K562 (cell line): ENCODE results near the gene OPA1. TPM values are rescaled to one million over a fixed set of nuclear protein-coding genes. Genes with fewer than 3 reads are reported as not detected.

ENCODE experiments used
- ATAC-seq: fragments of 200-7000 bp; cut with Tn5 transposase; 3 replicates; pipeline ENCODE4 v1.9.1; 2020; ENCODE audit warnings: moderate library complexity
- BruUV-seq: library from RNA; stranded (reverse); fragments of 400-500 nt; replicated peaks from 2 replicates; lab custom pipeline; 2021; lab: Mats Ljungman, UMichigan
- CTCF ChIA-PET: fragments of 300-600 bp; formaldehyde crosslinking; extraction: SDS; loops from one replicate; lab custom pipeline; 2021; ENCODE audit warnings: low intra/inter-chr PET ratio; lab: Yijun Ruan, JAX
- POLR2A ChIA-PET: fragments of 300-600, 350-650 bp; sonication (Branson Sonifier 250); formaldehyde crosslinking; extraction: SDS; loops from one replicate; lab custom pipeline; 2021; ENCODE audit warnings: antibody characterized with exemption, inconsistent platforms; lab: Yijun Ruan, JAX
- DNase-seq, 4 experiments: peaks; one replicate each; pipeline versions ENCODE4 v3.0.0 to v3.0.0-alpha.2; 2011 to 2018; ENCODE audit warnings: low spot score in 3 of 4, mixed read lengths in 3 of 4; ENCODE audit errors: extremely low read depth in 1 of 4
- FAIRE-seq: peaks from 2 replicates; lab custom pipeline; 2011; peaks lifted over from hg19 to GRCh38; lab: Jason Lieb, UNC
- H2AFZ ChIP-seq: 2 replicates; pipeline ENCODE4 v1.6.0; 2011; ENCODE audit warnings: low read depth, low read length, control low read depth, inconsistent platforms
- H3K27ac ChIP-seq: fragments of 200-600 bp; 3 replicates; pipeline ENCODE4 v1.8.0; 2011; ENCODE audit warnings: low read depth, mild to moderate bottlenecking, control low read depth, inconsistent platforms, low read length, moderate library complexity, mixed read lengths; ENCODE audit errors: extremely low read depth
- H3K27me3 ChIP-seq, 2 experiments: fragments of 300-600 bp in 1 of 2; 2 replicates in 1 of 2; 3 replicates in 1 of 2; pipeline versions ENCODE4 v1.6.0 to v1.8.0; 2011; ENCODE audit warnings: inconsistent platforms in 2 of 2, low read length in 2 of 2, mild to moderate bottlenecking in 1 of 2, mixed read lengths in 1 of 2, moderate library complexity in 1 of 2; ENCODE audit not compliant: control insufficient read depth in 2 of 2, insufficient read depth in 2 of 2
- H3K36me3 ChIP-seq: fragments of 300-600 bp; 3 replicates; pipeline ENCODE4 v1.8.0; 2011; ENCODE audit warnings: mild to moderate bottlenecking, low read length, inconsistent platforms; ENCODE audit not compliant: control insufficient read depth, insufficient read depth
- H3K4me1 ChIP-seq, 2 experiments: fragments of 200-600 bp in 1 of 2; replicated peaks in 1 of 2; 2 replicates in 1 of 2; 3 replicates in 1 of 2; pipeline versions ENCODE4 v1.5.1 to v1.8.0; 2011; ENCODE audit warnings: inconsistent platforms in 2 of 2, low read length in 2 of 2, mild to moderate bottlenecking in 1 of 2, mixed read lengths in 1 of 2, moderate library complexity in 1 of 2; ENCODE audit not compliant: control insufficient read depth in 2 of 2, insufficient read depth in 2 of 2
- H3K4me2 ChIP-seq: 2 replicates; pipeline ENCODE4 v1.6.1; 2011; ENCODE audit warnings: low read length, control low read depth, inconsistent platforms, mixed read lengths; ENCODE audit not compliant: insufficient read depth
- H3K4me3 ChIP-seq: fragments of 200-600 bp; sonication (generic), shearing (Covaris generic); 2 replicates; pipeline ENCODE4 v1.5.1; 2016; ENCODE audit warnings: control low read depth, inconsistent platforms
- H3K79me2 ChIP-seq: fragments of 200-600 bp; 3 replicates; pipeline ENCODE4 v1.8.0; 2011; ENCODE audit warnings: low read length, inconsistent platforms; ENCODE audit not compliant: control insufficient read depth, insufficient read depth
- H3K9ac ChIP-seq, 2 experiments: 2 replicates each; pipeline versions ENCODE4 v1.6.0 to v1.6.1; 2011; ENCODE audit warnings: low read depth in 2 of 2, low read length in 2 of 2, control low read depth in 1 of 2, inconsistent platforms in 1 of 2, mild to moderate bottlenecking in 1 of 2, mixed read lengths in 1 of 2; ENCODE audit not compliant: insufficient read depth in 1 of 2
- H3K9me1 ChIP-seq: one replicate; pipeline ENCODE4 v1.6.0; 2011; ENCODE audit warnings: inconsistent platforms, mild to moderate bottlenecking, low read length, moderate library complexity; ENCODE audit not compliant: control insufficient read depth, insufficient read depth
- H3K9me3 ChIP-seq: replicated peaks from 2 replicates; pipeline ENCODE4 v1.5.1; 2011; ENCODE audit warnings: low read depth, low read length, inconsistent platforms; ENCODE audit not compliant: control insufficient read depth, insufficient read depth
- H4K20me1 ChIP-seq: replicated peaks from 2 replicates; pipeline ENCODE4 v1.6.1; 2011; ENCODE audit warnings: low read length, inconsistent platforms, mixed read lengths; ENCODE audit not compliant: control insufficient read depth, insufficient read depth
- CBX3 ChIP-seq, 2 experiments: IDR thresholded peaks; 1 replicate in 1 of 2; 2 replicates in 1 of 2; pipeline ENCODE4 v1.6.1; 2012; ENCODE audit warnings: inconsistent platforms in 2 of 2, low read length in 2 of 2, borderline replicate concordance in 1 of 2, control low read depth in 1 of 2
- POLR3G ChIP-seq: IDR thresholded peaks from 2 replicates; pipeline ENCODE4 v1.6.1; 2011; ENCODE audit not compliant: insufficient read length, insufficient replicate concordance; ENCODE audit errors: extremely low read depth
- TCF15 ChIP-seq: fragments of 250-450 bp; sonication (Bioruptor Pico); IDR thresholded peaks from 2 replicates; pipeline ENCODE4 v1.8.0; 2022; ENCODE audit warnings: moderate library complexity, mild to moderate bottlenecking, inconsistent platforms
- TGIF2 ChIP-seq: sonication (generic); formaldehyde crosslinking; IDR thresholded peaks from 2 replicates; pipeline ENCODE4 v1.8.1; 2022; ENCODE audit warnings: mild to moderate bottlenecking, missing genetic modification reagents, moderate library complexity
- ZNF184 ChIP-seq: sonication (generic); formaldehyde crosslinking; IDR thresholded peaks from 2 replicates; pipeline ENCODE4 v1.5.0; 2020; ENCODE audit warnings: missing genetic modification reagents
- ZNF3 ChIP-seq: fragments of 250-450 bp; sonication (Bioruptor Pico); IDR thresholded peaks from 2 replicates; pipeline ENCODE4 v1.5.0; 2021; ENCODE audit warnings: mild to moderate bottlenecking, moderate library complexity
- ZNF644 ChIP-seq: fragments of 200-800 bp; sonication (Bioruptor generic); IDR thresholded peaks from 2 replicates; pipeline ENCODE4 v1.6.1; 2016; ENCODE audit warnings: low read depth, missing genetic modification characterization, missing compliant biosample characterization
- WGBS: fragments of 100-300 bp; shearing (Covaris generic); methylation state at CpG from one replicate; pipeline ENCODE4 v1.1.6; 2016; ENCODE audit warnings: low coverage, mixed read lengths; ENCODE audit not compliant: insufficient coverage; ENCODE audit errors: missing lambda C conversion rate; 5-methylcytosine and 5-hydroxymethylcytosine counted together
- in situ Hi-C: fragments of 300-500 bp; cut with MboI; formaldehyde crosslinking; loops from 4 replicates; pipeline ENCODE4 v1.15.0; 2018; ENCODE audit warnings: inconsistent platforms, mixed read lengths
- intact Hi-C: fragments of 100-400 bp; cut with micrococcal nuclease; formaldehyde crosslinking; loops from 2 replicates; pipeline ENCODE4 v1.14.2; 2022
- polyA plus RNA-seq, 8 experiments: library from polyadenylated mRNA; depleted of rRNA in 4 of 8; stranded (reverse) in 5 of 8; unstranded in 3 of 8; fragments of >200 nt; fragmentation: Nextera tagmentation in 2 of 8; fragmentation: Illumina TruSeq in 1 of 8; extraction: Ambion mirVana in 2 of 8; extraction: Trizol in 1 of 8; gene quantifications; 2 replicates each; pipeline versions ENCODE4 v1.2.1 to v1.2.3, GENCODE V29; 2011 to 2014; ENCODE audit warnings: inconsistent platforms in 1 of 8, missing spikeins in 1 of 8
- total RNA-seq, 7 experiments: library from RNA; depleted of rRNA in 6 of 7; stranded (reverse); fragments of >200 nt in 6 of 7; fragmentation: Illumina TruSeq in 2 of 7; extraction: Trizol in 2 of 7; gene quantifications; 2 replicates each; pipeline versions ENCODE4 v1.2.1 to v1.2.3, GENCODE V29; 2011 to 2021; ENCODE audit warnings: low replicate concordance in 1 of 7
- TF ChIP-seq, protein P1 (sequence below): fragments of 450-650 bp; IDR thresholded peaks from 2 replicates; pipeline ENCODE4 v1.6.1; 2018; ENCODE audit not compliant: partially characterized antibody
- TF ChIP-seq, protein P2 (sequence below): fragments of 250-450 bp; sonication (Bioruptor Pico); IDR thresholded peaks from 2 replicates; pipeline ENCODE4 v1.5.0; 2020; ENCODE audit warnings: mild to moderate bottlenecking
- TF ChIP-seq, protein P3 (sequence below): fragments of 450-650 bp; IDR thresholded peaks from 2 replicates; pipeline ENCODE4 v1.6.1; 2018; ENCODE audit warnings: mild to moderate bottlenecking, low read depth; ENCODE audit not compliant: partially characterized antibody

Gene OPA1
- total and polyA plus RNA-seq, 9 of the 15 experiments (the other 6 are each of a cell fraction or from before 2014, with no cell fraction given) = 19.7 to 127 (median 94.7) TPM

GRCh38 chr3:193702967-193703366, 110.0 kb downstream of the OPA1 start:
- Histone ChIP-seq H3K27me3 (no peaks in the 10 kb centered on the region), H3K4me3 (no peak overlapping the region), H3K4me2 (no peak overlapping the region), H3K9me3 (no peaks in the 10 kb centered on the region), H3K36me3 (peaks cover 18% of the 10 kb centered on the region; the same call in 1 of the 3 replicates), H4K20me1 (no peaks in the 10 kb centered on the region), H3K4me1 (no peaks in the 10 kb centered on the region), H3K79me2 (no peaks in the 10 kb centered on the region), H2AFZ (no peak overlapping the region), H3K9me1 (no peaks in the 10 kb centered on the region), H3K27ac (no peak overlapping the region), H3K9ac (no peak overlapping the region)
- 58% methylated on average over 3 of the region's 3 CpGs for WGBS
- no peak for DNase-seq
- ATAC-seq = no peak
- no TSS peak for BruUV-seq
- FAIRE-seq = no peak
- in situ Hi-C loops (no loop called here), intact Hi-C loops (loop anchor here (5.0 to 10.0 kb wide), 3 partner anchors 111 to 888 kb away; partner anchors contain the start of gene OPA1)
- CTCF ChIA-PET = interaction anchor here (0.6 kb wide), 1 partner anchor 91 kb away, joined by 3 read pairs; no protein-coding TSS in a partner anchor
- POLR2A ChIA-PET = interaction anchor here (0.7 to 2.5 kb wide), 2 partner anchors 47 to 644 kb away, joined by 3 to 7 read pairs; no protein-coding TSS in a partner anchor
- TF ChIP-seq, protein P1, sequence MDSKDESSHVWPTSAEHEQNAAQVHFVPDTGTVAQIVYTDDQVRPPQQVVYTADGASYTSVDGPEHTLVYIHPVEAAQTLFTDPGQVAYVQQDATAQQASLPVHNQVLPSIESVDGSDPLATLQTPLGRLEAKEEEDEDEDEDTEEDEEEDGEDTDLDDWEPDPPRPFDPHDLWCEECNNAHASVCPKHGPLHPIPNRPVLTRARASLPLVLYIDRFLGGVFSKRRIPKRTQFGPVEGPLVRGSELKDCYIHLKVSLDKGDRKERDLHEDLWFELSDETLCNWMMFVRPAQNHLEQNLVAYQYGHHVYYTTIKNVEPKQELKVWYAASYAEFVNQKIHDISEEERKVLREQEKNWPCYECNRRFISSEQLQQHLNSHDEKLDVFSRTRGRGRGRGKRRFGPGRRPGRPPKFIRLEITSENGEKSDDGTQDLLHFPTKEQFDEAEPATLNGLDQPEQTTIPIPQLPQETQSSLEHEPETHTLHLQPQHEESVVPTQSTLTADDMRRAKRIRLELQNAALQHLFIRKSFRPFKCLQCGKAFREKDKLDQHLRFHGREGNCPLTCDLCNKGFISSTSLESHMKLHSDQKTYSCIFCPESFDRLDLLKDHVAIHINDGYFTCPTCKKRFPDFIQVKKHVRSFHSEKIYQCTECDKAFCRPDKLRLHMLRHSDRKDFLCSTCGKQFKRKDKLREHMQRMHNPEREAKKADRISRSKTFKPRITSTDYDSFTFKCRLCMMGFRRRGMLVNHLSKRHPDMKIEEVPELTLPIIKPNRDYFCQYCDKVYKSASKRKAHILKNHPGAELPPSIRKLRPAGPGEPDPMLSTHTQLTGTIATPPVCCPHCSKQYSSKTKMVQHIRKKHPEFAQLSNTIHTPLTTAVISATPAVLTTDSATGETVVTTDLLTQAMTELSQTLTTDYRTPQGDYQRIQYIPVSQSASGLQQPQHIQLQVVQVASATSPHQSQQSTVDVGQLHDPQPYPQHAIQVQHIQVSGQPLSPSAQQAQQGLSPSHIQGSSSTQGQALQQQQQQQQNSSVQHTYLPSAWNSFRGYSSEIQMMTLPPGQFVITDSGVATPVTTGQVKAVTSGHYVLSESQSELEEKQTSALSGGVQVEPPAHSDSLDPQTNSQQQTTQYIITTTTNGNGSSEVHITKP = no peak
- TF ChIP-seq, protein P2, sequence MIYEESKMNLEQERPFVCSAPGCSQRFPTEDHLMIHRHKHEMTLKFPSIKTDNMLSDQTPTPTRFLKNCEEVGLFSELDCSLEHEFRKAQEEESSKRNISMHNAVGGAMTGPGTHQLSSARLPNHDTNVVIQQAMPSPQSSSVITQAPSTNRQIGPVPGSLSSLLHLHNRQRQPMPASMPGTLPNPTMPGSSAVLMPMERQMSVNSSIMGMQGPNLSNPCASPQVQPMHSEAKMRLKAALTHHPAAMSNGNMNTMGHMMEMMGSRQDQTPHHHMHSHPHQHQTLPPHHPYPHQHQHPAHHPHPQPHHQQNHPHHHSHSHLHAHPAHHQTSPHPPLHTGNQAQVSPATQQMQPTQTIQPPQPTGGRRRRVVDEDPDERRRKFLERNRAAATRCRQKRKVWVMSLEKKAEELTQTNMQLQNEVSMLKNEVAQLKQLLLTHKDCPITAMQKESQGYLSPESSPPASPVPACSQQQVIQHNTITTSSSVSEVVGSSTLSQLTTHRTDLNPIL (CRISPR knock-in tag) = no peak
- TF ChIP-seq ZNF184 (CRISPR knock-in tag) (no peak), ZNF3 (no peak), TCF15 (CRISPR knock-in tag) (no peak), POLR3G (no peak), ZNF644 (tag) (no peak), CBX3 (IDR thresholded peaks at IDR 0.05; ENCODE audit: borderline replicate concordance in 1 of 2, low read length in 2 of 2) (no peak), TGIF2 (no peak)
- TF ChIP-seq, protein P3, sequence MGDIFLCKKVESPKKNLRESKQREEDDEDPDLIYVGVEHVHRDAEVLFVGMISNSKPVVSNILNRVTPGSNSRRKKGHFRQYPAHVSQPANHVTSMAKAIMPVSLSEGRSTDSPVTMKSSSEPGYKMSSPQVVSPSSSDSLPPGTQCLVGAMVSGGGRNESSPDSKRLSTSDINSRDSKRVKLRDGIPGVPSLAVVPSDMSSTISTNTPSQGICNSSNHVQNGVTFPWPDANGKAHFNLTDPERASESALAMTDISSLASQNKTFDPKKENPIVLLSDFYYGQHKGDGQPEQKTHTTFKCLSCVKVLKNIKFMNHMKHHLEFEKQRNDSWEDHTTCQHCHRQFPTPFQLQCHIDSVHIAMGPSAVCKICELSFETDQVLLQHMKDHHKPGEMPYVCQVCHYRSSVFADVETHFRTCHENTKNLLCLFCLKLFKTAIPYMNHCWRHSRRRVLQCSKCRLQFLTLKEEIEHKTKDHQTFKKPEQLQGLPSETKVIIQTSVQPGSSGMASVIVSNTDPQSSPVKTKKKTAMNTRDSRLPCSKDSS = no peak
